Measurements from ENCODE around the gene PPP1R3E. TPM values are rescaled to one million over a fixed set of nuclear protein-coding genes. Genes with fewer than 3 reads are reported as not detected.

The PPP1R3E gene
- total and polyA plus RNA-seq, 7 experiments from 2014 or later = 1.6 to 138 (median 47.8) TPM

DNA sequence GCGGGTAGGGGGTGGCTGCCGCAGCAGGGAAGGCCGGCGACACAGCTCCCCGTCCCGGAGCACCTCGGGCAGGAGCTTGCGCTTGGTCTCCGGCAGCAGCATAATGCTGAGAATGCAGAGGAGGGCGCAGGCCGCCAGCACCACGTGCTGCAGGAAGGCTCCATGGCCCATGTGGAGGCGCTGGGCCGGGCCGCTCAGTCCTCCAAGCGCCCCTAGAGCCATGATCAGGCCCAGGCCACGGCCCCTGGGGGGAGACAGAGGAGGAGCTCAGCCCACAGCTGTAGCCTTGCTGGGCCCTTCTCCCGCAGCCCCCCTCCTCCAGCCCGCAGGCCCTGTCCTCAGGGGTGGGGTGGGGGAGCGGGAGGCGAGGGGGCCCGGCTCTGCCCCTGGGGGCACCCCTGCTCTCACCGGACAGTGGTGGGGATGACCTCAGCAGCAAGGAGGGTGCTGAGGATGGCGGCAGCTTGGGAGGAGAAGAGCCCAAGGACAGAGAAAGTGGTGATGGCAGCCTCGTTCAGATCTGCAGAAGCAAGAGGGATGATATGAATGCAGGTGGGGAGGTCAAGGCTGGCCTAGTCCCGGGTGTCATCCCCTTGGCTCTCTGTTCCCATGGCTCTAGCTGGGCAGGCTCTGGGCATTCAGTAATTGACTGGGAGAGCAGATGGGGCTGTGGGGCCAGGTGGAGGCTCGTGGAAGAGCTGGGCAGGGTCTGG lies 44.2 kb upstream of the PPP1R3E start:
- Mint-ChIP-seq H3K4me3 (no peak overlapping the region), H3K36me3 (peaks cover 0 to 4% (median 0%) of the 10 kb centered on the region in 5 donors), H3K9me3 (no peaks in the 10 kb centered on the region), H3K4me1 (peaks cover 4 to 13% (median 8%) of the 10 kb centered on the region in 7 donors), H3K27me3 (peaks cover 0 to 34% (median 11%) of the 10 kb centered on the region in 5 donors), H3K27ac (no peak overlapping the region)
- H3K27me3 ChIP-seq (ENCODE audit: control insufficient read depth in 2 of 2, insufficient read depth in 2 of 2, low read length in 2 of 2) = no peaks in the 10 kb centered on the region
- no peaks in the 10 kb centered on the region for H3K9me3 ChIP-seq (ENCODE audit: control insufficient read depth in 2 of 3, low read length in 3 of 3)
- intact Hi-C loops (cut with micrococcal nuclease) = no loop called here
- ChIA-PET CTCF (interaction anchor here (1.0 kb wide), 1 partner anchor 11 kb away, joined by 3 read pairs; no protein-coding TSS in a partner anchor), POLR2A (no interaction called here)
- peaks cover 0 to 8% (median 0%) of the 10 kb centered on the region in 3 experiments for H3K36me3 ChIP-seq (ENCODE audit: control insufficient read depth in 2 of 3, insufficient read depth in 3 of 3, low read length in 3 of 3)
- H3K27ac ChIP-seq (ENCODE audit: low read depth, low read length) = no peak overlapping the region
- no peak for ATAC-seq
- no peak overlapping the region for H3K4me3 ChIP-seq (ENCODE audit: low read length)
- DNase-seq = no peak
- no peaks in the 10 kb centered on the region for H3K4me1 ChIP-seq (ENCODE audit: control insufficient read depth in 2 of 2, insufficient read depth in 2 of 2, low read length in 2 of 2)

DNA sequence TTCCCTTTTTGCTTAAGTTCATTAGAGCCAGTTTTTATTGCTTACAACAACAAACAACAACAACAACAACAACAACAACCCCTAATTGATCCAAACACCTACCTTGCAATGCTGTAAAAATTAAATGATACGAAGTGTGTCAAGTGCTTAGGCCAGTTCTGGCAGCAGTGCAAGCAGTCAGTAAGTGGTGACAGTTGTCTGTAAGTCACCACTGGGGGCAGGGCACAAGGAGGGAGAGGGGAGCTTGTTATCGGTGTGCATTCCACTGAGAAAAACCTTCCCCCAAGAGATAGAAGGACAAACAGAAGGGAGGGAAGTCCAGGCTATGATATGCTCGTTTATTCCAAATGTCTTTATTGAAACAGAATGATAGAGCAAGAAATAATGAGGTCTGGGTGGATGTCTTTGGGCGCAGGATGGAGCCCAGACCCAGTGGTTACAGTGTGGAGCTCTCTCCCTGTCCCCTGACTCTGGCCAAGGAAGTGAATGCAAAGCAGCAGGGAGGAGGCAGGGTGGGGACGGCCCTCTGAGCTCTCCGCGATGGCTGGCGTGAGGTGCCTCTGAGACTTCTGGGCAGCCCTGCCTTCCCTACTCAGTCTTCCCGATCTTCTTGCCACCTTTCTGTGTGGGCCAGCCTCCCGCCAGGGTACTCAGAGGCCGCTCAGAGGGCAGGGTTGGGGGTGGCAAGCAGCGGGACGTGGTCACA lies 43.5 kb upstream of the PPP1R3E start:
- H3K9me3 ChIP-seq (ENCODE audit: control insufficient read depth in 2 of 3, low read length in 3 of 3) = no peaks in the 10 kb centered on the region
- POLR2A ChIA-PET = no interaction called here
- H3K27me3 ChIP-seq (ENCODE audit: control insufficient read depth in 2 of 2, insufficient read depth in 2 of 2, low read length in 2 of 2) = no peaks in the 10 kb centered on the region
- Mint-ChIP-seq H3K27me3 (peaks cover 0 to 29% (median 8%) of the 10 kb centered on the region in 5 donors), H3K36me3 (peaks cover 0 to 4% (median 0%) of the 10 kb centered on the region in 5 donors), H3K9me3 (no peaks in the 10 kb centered on the region), H3K4me3 (no peak overlapping the region), H3K27ac (peak overlapping the region in 2 of 9 donors; percentile 24 to 40), H3K4me1 (peaks cover under 1 to 8% (median 4%) of the 10 kb centered on the region in 7 donors)
- ATAC-seq (no peak), DNase-seq (no peak)
- H3K4me3 ChIP-seq (ENCODE audit: low read length) = no peak overlapping the region
- intact Hi-C loops (cut with micrococcal nuclease) = no loop called here
- CTCF ChIA-PET = interaction anchor here (0.7 to 1.0 kb wide), 2 partner anchors 10 to 25 kb away, joined by 3 read pairs; partner anchors contain the start of gene PABPN1
- no peaks in the 10 kb centered on the region for H3K4me1 ChIP-seq (ENCODE audit: control insufficient read depth in 2 of 2, insufficient read depth in 2 of 2, low read length in 2 of 2)
- no peak overlapping the region for H3K27ac ChIP-seq (ENCODE audit: low read depth, low read length)
- peaks cover 0 to 8% (median 0%) of the 10 kb centered on the region in 3 experiments for H3K36me3 ChIP-seq (ENCODE audit: control insufficient read depth in 2 of 3, insufficient read depth in 3 of 3, low read length in 3 of 3)

DNA sequence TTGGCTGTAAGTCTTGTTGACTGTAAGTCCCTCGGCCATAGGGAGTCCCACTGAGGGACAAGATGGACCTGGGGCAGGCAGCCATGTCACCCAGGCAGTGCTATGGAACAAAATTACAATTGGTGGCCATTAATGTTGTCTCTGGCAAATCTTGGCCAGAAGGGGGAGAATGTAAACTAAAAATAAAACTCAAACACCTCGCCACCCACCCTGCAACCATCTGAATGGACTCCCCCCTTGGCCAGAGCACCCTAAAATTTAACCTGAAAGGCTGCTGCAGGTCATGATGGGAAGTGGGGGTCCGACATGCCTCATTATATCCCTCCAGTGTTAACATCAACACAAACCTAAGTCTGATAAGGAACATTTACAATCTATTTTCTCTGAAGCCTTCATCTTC lies 41.8 kb upstream of the PPP1R3E start:
- H3K27me3 Mint-ChIP-seq = peaks cover 0 to 22% (median 0%) of the 10 kb centered on the region in 5 donors
- Histone ChIP-seq H3K36me3 (ENCODE audit: control insufficient read depth in 2 of 3, insufficient read depth in 3 of 3, low read length in 3 of 3) (peaks cover 0 to 8% (median 0%) of the 10 kb centered on the region in 3 experiments), H3K4me1 (ENCODE audit: control insufficient read depth in 2 of 2, insufficient read depth in 2 of 2, low read length in 2 of 2) (no peaks in the 10 kb centered on the region), H3K4me3 (ENCODE audit: low read length) (no peak overlapping the region), H3K27ac (ENCODE audit: low read depth, low read length) (no peak overlapping the region), H3K27me3 (ENCODE audit: control insufficient read depth in 2 of 2, insufficient read depth in 2 of 2, low read length in 2 of 2) (no peaks in the 10 kb centered on the region), H3K9me3 (ENCODE audit: control insufficient read depth in 2 of 3, low read length in 3 of 3) (no peaks in the 10 kb centered on the region)
- no peak for DNase-seq
- H3K9me3 Mint-ChIP-seq = peaks cover 0 to 4% (median 0%) of the 10 kb centered on the region in 11 donors
- no peaks in the 10 kb centered on the region for H3K4me1 Mint-ChIP-seq
- intact Hi-C loops (cut with micrococcal nuclease) = no loop called here
- peak overlapping the region in 1 of 9 donors; percentile 31 for H3K27ac Mint-ChIP-seq
- ATAC-seq = no peak
- POLR2A ChIA-PET = no interaction called here
- H3K36me3 Mint-ChIP-seq = peaks cover 0 to 4% (median 0%) of the 10 kb centered on the region in 5 donors
- no peak overlapping the region for H3K4me3 Mint-ChIP-seq
- CTCF ChIA-PET = no interaction called here

DNA sequence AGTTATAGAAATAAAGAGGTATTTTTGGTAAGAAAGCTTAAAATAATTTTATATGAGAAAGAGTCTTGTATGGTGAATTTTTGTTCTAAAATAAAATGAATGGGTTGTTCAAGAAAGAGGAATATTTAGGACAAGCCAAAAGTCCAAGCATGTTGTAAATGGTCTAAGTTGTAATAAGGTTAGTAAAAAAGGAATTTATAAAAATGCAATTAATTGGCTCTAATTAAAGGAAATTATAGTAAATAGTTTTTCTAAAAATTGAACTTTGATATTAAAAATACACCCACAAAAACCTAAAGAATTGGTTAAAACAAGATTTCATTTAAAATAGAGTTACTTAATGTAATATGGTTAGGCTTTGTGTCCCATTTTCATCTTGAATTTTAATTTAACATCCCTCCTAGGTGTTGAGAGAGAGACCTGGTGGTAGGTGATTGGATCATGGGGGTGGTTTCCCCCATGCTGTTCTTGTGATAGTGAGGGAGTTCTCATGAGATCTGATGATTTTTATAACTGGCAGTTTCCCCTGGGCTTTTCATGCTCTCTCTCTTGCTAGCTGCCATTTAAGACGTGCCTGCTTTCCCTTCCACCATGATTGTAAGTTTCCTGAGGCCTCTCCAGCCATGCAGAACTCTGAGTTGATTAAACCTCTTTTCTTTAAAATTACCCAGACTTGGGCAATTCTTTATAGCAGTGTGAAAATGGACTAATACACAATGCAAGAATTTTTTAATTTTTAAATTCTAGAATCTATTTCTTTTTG lies 37.0 kb upstream of the PPP1R3E start:
- H3K36me3 ChIP-seq (ENCODE audit: control insufficient read depth in 2 of 3, insufficient read depth in 3 of 3, low read length in 3 of 3) = no peaks in the 10 kb centered on the region
- Mint-ChIP-seq H3K27ac (no peak overlapping the region), H3K27me3 (peaks cover 2 to 46% (median 16%) of the 10 kb centered on the region in 5 donors), H3K36me3 (no peaks in the 10 kb centered on the region), H3K4me1 (no peaks in the 10 kb centered on the region), H3K4me3 (no peak overlapping the region), H3K9me3 (peaks cover 0 to 7% (median 0%) of the 10 kb centered on the region in 11 donors)
- DNase-seq (no peak), ATAC-seq (no peak)
- H3K27ac ChIP-seq (ENCODE audit: low read depth, low read length) = no peak overlapping the region
- intact Hi-C loops (cut with micrococcal nuclease) = no loop called here
- ChIA-PET CTCF (interaction anchor here (0.8 to 1.0 kb wide), 2 partner anchors 38 to 271 kb away, joined by 3 to 4 read pairs; no protein-coding TSS in a partner anchor), POLR2A (interaction anchor here (1.0 kb wide), 1 partner anchor 13 kb away, joined by 3 read pairs; no protein-coding TSS in a partner anchor)
- no peaks in the 10 kb centered on the region for H3K4me1 ChIP-seq (ENCODE audit: control insufficient read depth in 2 of 2, insufficient read depth in 2 of 2, low read length in 2 of 2)
- peaks cover 0 to 2% of the 10 kb centered on the region in 2 donors for H3K27me3 ChIP-seq (ENCODE audit: control insufficient read depth in 2 of 2, insufficient read depth in 2 of 2, low read length in 2 of 2)
- H3K4me3 ChIP-seq (ENCODE audit: low read length) = no peak overlapping the region
- H3K9me3 ChIP-seq (ENCODE audit: control insufficient read depth in 2 of 3, low read length in 3 of 3) = no peaks in the 10 kb centered on the region

DNA sequence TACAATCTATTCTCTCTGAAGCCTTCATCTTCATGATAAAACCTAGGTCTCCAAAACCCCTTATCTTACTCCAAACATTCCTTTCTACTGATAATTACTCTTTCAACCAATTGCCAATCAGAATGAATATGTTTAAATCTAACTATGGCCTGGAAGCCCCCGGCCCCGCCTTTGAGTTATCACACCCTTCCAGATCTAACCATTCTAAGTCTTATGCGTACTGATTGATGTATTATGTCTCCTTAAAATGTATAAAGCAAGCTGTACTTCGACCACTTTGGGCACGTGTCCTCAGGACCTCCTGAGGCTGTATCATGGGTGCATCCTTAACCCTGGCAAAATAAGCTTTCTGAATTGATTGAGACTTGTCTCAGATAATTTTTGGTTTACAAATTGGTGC lies 33.0 kb upstream of the PPP1R3E start:
- Mint-ChIP-seq H3K36me3 (no peaks in the 10 kb centered on the region), H3K4me1 (no peaks in the 10 kb centered on the region), H3K9me3 (peaks cover 0 to 7% (median 0%) of the 10 kb centered on the region in 11 donors), H3K4me3 (no peak overlapping the region), H3K27ac (peak overlapping the region in 1 of 9 donors; percentile 48), H3K27me3 (peaks cover 5 to 37% (median 18%) of the 10 kb centered on the region in 5 donors)
- no peak for DNase-seq
- H3K27ac ChIP-seq (ENCODE audit: low read depth, low read length) = no peak overlapping the region
- H3K36me3 ChIP-seq (ENCODE audit: control insufficient read depth in 2 of 3, insufficient read depth in 3 of 3, low read length in 3 of 3) = no peaks in the 10 kb centered on the region
- peaks cover 0 to 3% of the 10 kb centered on the region in 2 donors for H3K27me3 ChIP-seq (ENCODE audit: control insufficient read depth in 2 of 2, insufficient read depth in 2 of 2, low read length in 2 of 2)
- intact Hi-C loops (cut with micrococcal nuclease) = no loop called here
- no peaks in the 10 kb centered on the region for H3K4me1 ChIP-seq (ENCODE audit: control insufficient read depth in 2 of 2, insufficient read depth in 2 of 2, low read length in 2 of 2)
- H3K9me3 ChIP-seq (ENCODE audit: control insufficient read depth in 2 of 3, low read length in 3 of 3) = no peaks in the 10 kb centered on the region
- ATAC-seq = no peak
- ChIA-PET CTCF (interaction anchor here (0.9 kb wide), 1 partner anchor 10 kb away, joined by 3 read pairs; no protein-coding TSS in a partner anchor), POLR2A (no interaction called here)
- no peak overlapping the region for H3K4me3 ChIP-seq (ENCODE audit: low read length)
